ENCODE data around the gene COL2A1. TPM values are rescaled to one million over a fixed set of nuclear protein-coding genes. Genes with fewer than 3 reads are reported as not detected.

The COL2A1 gene
- total RNA-seq, result 1 to 10 TPM in 2 of 3 donors, not detected in 1; 1.6 to 3.2 TPM

DNA sequence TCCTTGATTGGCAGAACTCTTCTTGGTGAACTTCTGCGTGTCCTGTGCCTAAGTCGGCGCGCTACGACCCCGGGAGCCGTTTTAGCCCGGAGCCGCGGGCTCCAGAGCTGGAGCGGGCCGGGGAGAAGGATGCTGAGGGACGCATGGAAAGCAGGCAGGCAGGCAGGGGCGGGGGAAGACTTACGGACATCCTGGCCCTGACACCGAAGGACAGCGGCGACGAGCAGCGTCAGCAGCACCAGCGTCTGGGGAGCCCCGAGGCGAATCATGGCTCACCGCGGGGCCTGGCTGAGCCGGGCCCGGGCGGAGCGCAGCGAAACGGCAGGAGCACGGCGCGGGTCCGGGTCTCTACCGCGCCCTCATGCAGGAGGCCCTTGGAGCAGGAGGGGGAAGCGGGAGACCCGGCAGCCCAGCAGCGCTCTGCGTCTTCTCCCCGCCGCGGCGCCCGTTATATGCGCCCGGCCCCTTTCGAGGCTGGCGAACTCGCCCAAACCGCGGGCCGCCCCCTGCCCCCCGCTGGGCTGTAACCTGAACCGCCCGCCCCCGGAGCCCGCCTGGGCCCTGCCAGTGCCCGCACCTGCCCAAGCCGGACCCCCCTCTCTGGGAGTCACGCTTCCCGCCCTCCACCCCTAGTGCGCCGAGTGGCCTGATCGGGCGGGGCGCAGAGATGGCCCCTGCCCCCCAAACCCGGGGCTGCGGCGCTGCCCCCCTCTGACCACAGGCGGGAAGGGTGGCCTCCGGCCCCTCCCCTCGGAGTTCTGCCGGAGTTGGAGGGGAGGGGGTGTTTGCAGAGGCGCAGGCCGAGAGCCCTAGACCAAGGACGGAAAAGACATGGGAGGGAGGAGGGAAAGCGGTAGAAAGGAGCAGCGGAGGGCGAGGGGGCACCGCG, at the start of gene COL2A1:
Gene COL2A1, minus strand, starts transcription at position 424 of the 889 bp plus-strand sequence. Its CDS starts 155 bp downstream, at position 269.
- H3K4me1 ChIP-seq, result peaks cover 13 to 19% of the 10 kb centered on the region in 2 donors
- H3K4me3 ChIP-seq, result peak within 1 kb of the TSS; percentile 29 to 66 (median 45)
- intact Hi-C loops (cut with DNase I; ENCODE audit: low total_unique reads), result no loop called here
- H3K27me3 ChIP-seq, result peaks cover 7 to 35% of the 10 kb centered on the region in 2 donors
- no peak for DNase-seq (ENCODE audit: low spot score in 2 of 2)
- TF ChIP-seq POLR2A (IDR thresholded peaks at IDR 0.05) (no peak), POLR2AphosphoS5 (IDR thresholded peaks at IDR 0.05) (no peak)
- TF ChIP-seq, protein P1, sequence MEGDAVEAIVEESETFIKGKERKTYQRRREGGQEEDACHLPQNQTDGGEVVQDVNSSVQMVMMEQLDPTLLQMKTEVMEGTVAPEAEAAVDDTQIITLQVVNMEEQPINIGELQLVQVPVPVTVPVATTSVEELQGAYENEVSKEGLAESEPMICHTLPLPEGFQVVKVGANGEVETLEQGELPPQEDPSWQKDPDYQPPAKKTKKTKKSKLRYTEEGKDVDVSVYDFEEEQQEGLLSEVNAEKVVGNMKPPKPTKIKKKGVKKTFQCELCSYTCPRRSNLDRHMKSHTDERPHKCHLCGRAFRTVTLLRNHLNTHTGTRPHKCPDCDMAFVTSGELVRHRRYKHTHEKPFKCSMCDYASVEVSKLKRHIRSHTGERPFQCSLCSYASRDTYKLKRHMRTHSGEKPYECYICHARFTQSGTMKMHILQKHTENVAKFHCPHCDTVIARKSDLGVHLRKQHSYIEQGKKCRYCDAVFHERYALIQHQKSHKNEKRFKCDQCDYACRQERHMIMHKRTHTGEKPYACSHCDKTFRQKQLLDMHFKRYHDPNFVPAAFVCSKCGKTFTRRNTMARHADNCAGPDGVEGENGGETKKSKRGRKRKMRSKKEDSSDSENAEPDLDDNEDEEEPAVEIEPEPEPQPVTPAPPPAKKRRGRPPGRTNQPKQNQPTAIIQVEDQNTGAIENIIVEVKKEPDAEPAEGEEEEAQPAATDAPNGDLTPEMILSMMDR (IDR thresholded peaks at IDR 0.05), result no peak
- H3K27ac ChIP-seq, result no peak within 1 kb of the TSS
- no peaks in the 10 kb centered on the region for H3K36me3 ChIP-seq
- no peaks in the 10 kb centered on the region for H3K9me3 ChIP-seq

DNA sequence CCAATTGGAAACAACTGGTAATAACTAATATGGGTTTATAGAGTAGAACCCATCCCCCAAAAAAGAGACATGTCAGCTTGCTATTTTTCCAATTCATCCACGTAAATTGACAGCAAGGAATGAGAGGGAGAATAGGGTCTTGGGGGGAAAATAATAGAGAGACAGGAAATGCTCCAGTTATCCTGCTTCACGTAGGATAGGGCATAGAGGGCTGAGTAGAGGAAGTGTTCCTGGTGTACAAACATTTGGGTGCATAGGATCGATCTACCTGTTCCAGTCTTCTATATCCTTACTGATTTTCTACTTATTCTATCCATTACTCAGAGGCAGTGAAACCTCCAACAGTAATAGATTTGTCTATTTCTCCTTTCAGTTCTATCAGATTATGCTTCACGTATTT, 49.6 kb upstream of the COL2A1 start:
- Histone ChIP-seq H3K27me3 (no peaks in the 10 kb centered on the region), H3K9me3 (no peaks in the 10 kb centered on the region), H3K4me3 (no peak overlapping the region), H3K4me1 (no peaks in the 10 kb centered on the region), H3K27ac (no peak overlapping the region), H3K36me3 (no peaks in the 10 kb centered on the region)
- TF ChIP-seq, protein P1 (IDR thresholded peaks at IDR 0.05), result no peak
- no peak for TF ChIP-seq POLR2A (IDR thresholded peaks at IDR 0.05)
- intact Hi-C loops (cut with DNase I; ENCODE audit: low total_unique reads), result no loop called here
- no peak for DNase-seq (ENCODE audit: low spot score in 2 of 2)

- H3K27ac ChIP-seq, result no peak overlapping the region
- H3K4me3 ChIP-seq, result no peak overlapping the region
- intact Hi-C loops (cut with DNase I; ENCODE audit: low total_unique reads), result no loop called here
- H3K9me3 ChIP-seq, result no peaks in the 10 kb centered on the region
- DNase-seq (ENCODE audit: low spot score in 2 of 2), result no peak
- no peaks in the 10 kb centered on the region for H3K27me3 ChIP-seq
- H3K36me3 ChIP-seq, result no peaks in the 10 kb centered on the region
- TF ChIP-seq, protein P1 (IDR thresholded peaks at IDR 0.05), result no peak
- no peak for TF ChIP-seq POLR2AphosphoS5 (IDR thresholded peaks at IDR 0.05)
- no peak for TF ChIP-seq POLR2A (IDR thresholded peaks at IDR 0.05)
- no peaks in the 10 kb centered on the region for H3K4me1 ChIP-seq
Measured at GRCh38 chr12:48053122-48053521, 48.8 kb upstream of the COL2A1 start.

GRCh38 chr12:48051681-48052080, 47.4 kb upstream of the COL2A1 start:
- Histone ChIP-seq H3K36me3 (no peaks in the 10 kb centered on the region), H3K27me3 (no peaks in the 10 kb centered on the region), H3K27ac (no peak overlapping the region), H3K4me3 (no peak overlapping the region), H3K9me3 (no peaks in the 10 kb centered on the region), H3K4me1 (no peaks in the 10 kb centered on the region)
- TF ChIP-seq, protein P1 (IDR thresholded peaks at IDR 0.05), result no peak
- no peak for TF ChIP-seq POLR2A (IDR thresholded peaks at IDR 0.05)
- TF ChIP-seq POLR2AphosphoS5 (IDR thresholded peaks at IDR 0.05), result no peak
- intact Hi-C loops (cut with DNase I; ENCODE audit: low total_unique reads), result no loop called here
- no peak for DNase-seq (ENCODE audit: low spot score in 2 of 2)

DNA sequence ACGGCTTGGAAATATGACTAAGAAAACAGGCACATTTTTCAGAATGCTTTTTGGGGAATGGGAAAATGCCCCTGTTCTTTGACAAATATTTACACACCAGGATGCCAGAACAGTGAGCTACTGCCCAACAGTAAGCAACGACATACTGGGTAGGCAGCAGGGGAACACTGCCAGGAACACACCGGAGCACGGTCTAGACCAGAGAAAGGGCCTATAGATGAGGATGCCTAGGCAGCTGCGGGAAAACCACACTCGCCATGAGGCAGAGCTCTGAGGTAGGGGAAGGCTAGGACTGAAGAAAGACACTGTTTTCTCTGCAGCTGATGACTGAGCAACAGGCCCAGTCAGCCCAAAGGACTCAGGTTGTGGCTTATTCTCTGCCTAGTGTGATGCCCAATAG, 45.9 kb upstream of the COL2A1 start:
- no peak overlapping the region for H3K27ac ChIP-seq
- no peaks in the 10 kb centered on the region for H3K27me3 ChIP-seq
- DNase-seq (ENCODE audit: low spot score in 2 of 2), result no peak
- peaks cover 5% of the 10 kb centered on the region for H3K36me3 ChIP-seq
- TF ChIP-seq POLR2AphosphoS5 (IDR thresholded peaks at IDR 0.05) (no peak), POLR2A (IDR thresholded peaks at IDR 0.05) (no peak)
- TF ChIP-seq, protein P1 (IDR thresholded peaks at IDR 0.05), result no peak
- intact Hi-C loops (cut with DNase I; ENCODE audit: low total_unique reads), result no loop called here
- no peaks in the 10 kb centered on the region for H3K4me1 ChIP-seq
- no peak overlapping the region for H3K4me3 ChIP-seq
- H3K9me3 ChIP-seq, result no peaks in the 10 kb centered on the region
